Activated T-cell treated with anti-CD3 and anti-CD28 coated beads, Interleukin-2, amount 50 U/mL, for 72 hours (primary cell): ENCODE results near the gene NAP1L4. TPM values are rescaled to one million over a fixed set of nuclear protein-coding genes. Genes with fewer than 3 reads are reported as not detected.
"Not testable (repeated sequence)": the region's sequence is repeated elsewhere in the genome, so short reads cannot be mapped to it uniquely, and the experiment has no call there.

Experiments used
- ATAC-seq, 2 donors: fragments of 150-1000 bp; cut with Tn5 transposase; replicated peaks in 1 of 2; 2 replicates each; pipeline ENCODE4 v1.10.0; 2021; ENCODE audit warnings: moderate library complexity in 2 of 2, mild to moderate bottlenecking in 1 of 2
- DNase-seq, 2 donors: peaks; one replicate each; pipeline ENCODE4 v3.0.0; 2021 to 2022; ENCODE audit warnings: mixed read lengths in 1 of 2
- H3K27ac Mint-ChIP-seq: one replicate; pipeline ENCODE4 v1.8.0; 2022; ENCODE audit warnings: mild to moderate bottlenecking, moderate library complexity, mixed read lengths
- H3K27me3 Mint-ChIP-seq: one replicate; pipeline ENCODE4 v1.8.0; 2022; ENCODE audit warnings: low read depth, mixed read lengths
- H3K36me3 Mint-ChIP-seq, 2 donors: one replicate each; pipeline ENCODE4 v1.8.0; 2022; ENCODE audit warnings: mixed read lengths in 2 of 2, mild to moderate bottlenecking in 1 of 2; ENCODE audit not compliant: insufficient read depth in 2 of 2
- H3K4me1 Mint-ChIP-seq: one replicate; pipeline ENCODE4 v1.8.0; 2022; ENCODE audit warnings: low read depth, mixed read lengths
- H3K4me3 Mint-ChIP-seq, 2 donors: one replicate each; pipeline ENCODE4 v1.8.0; 2022; ENCODE audit warnings: mild to moderate bottlenecking in 2 of 2, mixed read lengths in 2 of 2, moderate library complexity in 2 of 2
- H3K9me3 Mint-ChIP-seq, 2 donors: one replicate each; pipeline ENCODE4 v1.8.0; 2022; ENCODE audit warnings: mixed read lengths in 2 of 2
- total RNA-seq, 2 donors: library from RNA; stranded (reverse); gene quantifications; one replicate each; pipeline ENCODE4 v1.2.3, GENCODE V29; 2022

NAP1L4 gene
- total RNA-seq, 2 donors from 2014 or later: 421 to 504 TPM

DNA sequence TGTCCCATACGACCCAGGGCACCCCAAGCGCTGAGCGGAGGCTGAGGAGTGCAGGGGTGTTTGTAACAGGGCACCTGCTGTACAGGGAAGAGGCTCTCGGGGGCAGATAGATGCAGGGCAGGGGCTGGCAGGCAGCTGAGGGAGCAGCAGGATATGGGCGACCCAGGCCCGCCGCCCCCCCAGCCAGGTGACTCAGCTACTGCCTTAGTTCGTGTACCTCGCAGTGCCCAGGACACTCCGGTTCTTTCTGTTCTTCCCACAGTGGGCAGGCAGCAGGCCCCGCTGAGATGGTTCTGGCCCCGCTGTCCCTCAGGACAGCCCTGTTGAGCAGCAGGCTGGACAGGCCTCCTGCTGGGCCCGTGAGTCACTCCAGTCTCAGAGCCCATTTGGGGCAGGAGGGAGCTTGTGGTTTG, 79.1 kb downstream of the NAP1L4 start:
- H3K4me3 Mint-ChIP-seq: no peak overlapping the region

GRCh38 chr11:2912498-2912897, 79.6 kb downstream of the NAP1L4 start:
- H3K27ac Mint-ChIP-seq: no peak overlapping the region
- no peaks in the 10 kb centered on the region for H3K36me3 Mint-ChIP-seq
- ATAC-seq (peak; percentile 56), DNase-seq (no peak)
- no peaks in the 10 kb centered on the region for H3K9me3 Mint-ChIP-seq
- H3K4me1 Mint-ChIP-seq: peaks cover 6% of the 10 kb centered on the region
- H3K4me3 Mint-ChIP-seq: no peak overlapping the region
- no peaks in the 10 kb centered on the region for H3K27me3 Mint-ChIP-seq

More for the DNA sequence above, 79.1 kb downstream of the NAP1L4 start:
- Mint-ChIP-seq H3K36me3 (no peaks in the 10 kb centered on the region), H3K27ac (no peak overlapping the region), H3K9me3 (no peaks in the 10 kb centered on the region), H3K4me1 (peaks cover 6% of the 10 kb centered on the region), H3K27me3 (no peaks in the 10 kb centered on the region)
- ATAC-seq: peak; percentile 7 to 16
- DNase-seq: no peak

- Mint-ChIP-seq H3K36me3 (no peaks in the 10 kb centered on the region), H3K4me1 (peaks cover 6% of the 10 kb centered on the region), H3K4me3 (no peak overlapping the region), H3K9me3 (no peaks in the 10 kb centered on the region), H3K27me3 (no peaks in the 10 kb centered on the region), H3K27ac (no peak overlapping the region)
- ATAC-seq: no peak
- no peak for DNase-seq
Measured at GRCh38 chr11:2911785-2912391, 80.2 kb downstream of the NAP1L4 start.

- H3K9me3 Mint-ChIP-seq: no peaks in the 10 kb centered on the region
- ATAC-seq (no peak), DNase-seq (no peak)
- H3K4me1 Mint-ChIP-seq: peaks cover 6% of the 10 kb centered on the region
- H3K36me3 Mint-ChIP-seq: no peaks in the 10 kb centered on the region
- H3K27me3 Mint-ChIP-seq: no peaks in the 10 kb centered on the region
- no peak overlapping the region for H3K27ac Mint-ChIP-seq
- H3K4me3 Mint-ChIP-seq: no peak overlapping the region
Measured at GRCh38 chr11:2911088-2911784, 80.9 kb downstream of the NAP1L4 start.

GRCh38 chr11:2910401-2910955, 81.7 kb downstream of the NAP1L4 start:
- Mint-ChIP-seq H3K9me3 (no peaks in the 10 kb centered on the region), H3K27me3 (no peaks in the 10 kb centered on the region), H3K27ac (no peak overlapping the region), H3K36me3 (peaks cover 3 to 4% of the 10 kb centered on the region in 2 donors), H3K4me3 (no peak overlapping the region), H3K4me1 (peaks cover 6% of the 10 kb centered on the region)
- no peak for DNase-seq
- no peak for ATAC-seq

- DNase-seq (no peak), ATAC-seq (no peak)
- H3K4me3 Mint-ChIP-seq: no peak overlapping the region
- peaks cover 6% of the 10 kb centered on the region for H3K4me1 Mint-ChIP-seq
- peaks cover 7 to 8% of the 10 kb centered on the region in 2 donors for H3K36me3 Mint-ChIP-seq
- H3K27ac Mint-ChIP-seq: no peak overlapping the region
- H3K9me3 Mint-ChIP-seq: no peaks in the 10 kb centered on the region
- H3K27me3 Mint-ChIP-seq: no peaks in the 10 kb centered on the region
Measured at GRCh38 chr11:2909133-2909902, 82.8 kb downstream of the NAP1L4 start.

DNA sequence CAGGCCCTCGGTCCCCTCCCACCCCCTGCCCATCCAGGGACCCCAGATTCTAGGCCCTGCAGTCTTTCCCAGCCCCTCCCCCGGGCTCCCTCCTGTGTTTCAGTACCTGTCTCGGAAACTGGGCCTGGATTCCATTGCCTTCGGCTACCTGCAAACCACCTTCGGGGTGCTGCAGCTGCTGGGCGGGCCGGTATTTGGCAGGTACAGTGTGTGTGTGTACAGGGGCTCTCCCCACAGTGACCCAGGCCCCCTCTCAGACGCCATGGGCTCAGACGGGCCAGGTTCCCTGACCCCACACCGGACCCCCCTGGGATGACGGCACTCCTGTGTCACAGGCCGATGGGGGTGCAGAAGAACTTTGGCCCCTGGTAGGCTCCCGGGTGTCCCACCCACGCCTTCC, 84.0 kb downstream of the NAP1L4 start:
- ATAC-seq (no peak), DNase-seq (no peak)
- H3K4me3 Mint-ChIP-seq: no peak overlapping the region
- no peaks in the 10 kb centered on the region for H3K9me3 Mint-ChIP-seq
- peaks cover 6% of the 10 kb centered on the region for H3K4me1 Mint-ChIP-seq
- H3K27ac Mint-ChIP-seq: no peak overlapping the region
- H3K27me3 Mint-ChIP-seq: no peaks in the 10 kb centered on the region
- H3K36me3 Mint-ChIP-seq: peaks cover 7 to 8% of the 10 kb centered on the region in 2 donors

- not testable (repeated sequence) for H3K36me3 Mint-ChIP-seq, H3K27me3 Mint-ChIP-seq, H3K4me3 Mint-ChIP-seq, DNase-seq, ATAC-seq, H3K9me3 Mint-ChIP-seq, H3K27ac Mint-ChIP-seq
- H3K4me1 Mint-ChIP-seq: peaks cover 17% of the 10 kb centered on the region
Measured at GRCh38 chr11:2905299-2905698, 86.8 kb downstream of the NAP1L4 start.

DNA sequence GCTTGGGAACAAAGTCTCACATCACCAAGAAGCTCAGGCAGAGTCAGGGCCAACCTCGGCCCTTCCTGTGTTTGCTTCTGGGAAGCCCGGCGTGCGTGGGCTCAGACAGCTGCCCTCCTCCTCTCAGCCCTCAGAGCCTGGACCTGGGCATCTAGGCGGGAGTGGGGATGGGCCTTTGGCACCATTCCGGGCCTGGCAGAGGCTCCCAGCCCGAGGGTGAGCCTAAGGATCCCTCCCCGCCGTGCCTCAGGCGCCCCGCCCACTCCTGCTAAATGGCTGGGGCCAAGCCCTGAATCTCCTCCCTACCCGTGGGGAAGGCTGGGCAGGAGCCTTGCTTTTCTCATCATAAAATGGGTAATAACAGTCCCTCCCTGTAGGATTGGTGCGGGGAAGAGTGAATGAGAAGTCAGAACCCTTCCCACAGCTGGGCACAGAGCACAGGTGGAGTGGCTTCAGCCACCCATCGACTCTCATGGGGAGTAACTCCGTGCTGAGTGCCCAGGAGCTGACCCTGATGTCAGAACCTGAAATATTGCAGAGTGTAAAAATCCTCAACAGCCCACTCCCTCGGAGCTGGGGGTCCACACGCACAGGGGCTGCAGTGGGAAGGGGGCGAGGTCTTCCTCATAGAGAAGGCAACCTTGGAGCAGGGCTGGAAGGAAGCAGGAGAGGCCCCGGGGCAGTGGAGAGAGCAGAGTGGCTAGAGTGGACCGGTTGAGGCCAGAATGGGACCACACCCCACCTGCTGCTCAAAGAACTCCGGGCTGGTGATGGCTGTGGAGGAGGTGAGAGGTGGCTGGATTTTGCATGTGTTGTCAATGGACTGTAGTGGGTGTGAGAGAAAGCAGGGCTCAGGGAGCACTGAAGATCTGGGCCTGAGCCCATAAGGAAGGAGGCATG, 87.7 kb downstream of the NAP1L4 start:
- Mint-ChIP-seq H3K4me3 (peak overlapping the region in 1 of 2 donors; percentile 60), H3K36me3 (peaks cover 7 to 8% of the 10 kb centered on the region in 2 donors), H3K9me3 (no peaks in the 10 kb centered on the region), H3K27me3 (no peaks in the 10 kb centered on the region), H3K4me1 (peaks cover 23% of the 10 kb centered on the region), H3K27ac (peak overlapping the region; percentile 74)
- ATAC-seq (no peak), DNase-seq (no peak)

DNA sequence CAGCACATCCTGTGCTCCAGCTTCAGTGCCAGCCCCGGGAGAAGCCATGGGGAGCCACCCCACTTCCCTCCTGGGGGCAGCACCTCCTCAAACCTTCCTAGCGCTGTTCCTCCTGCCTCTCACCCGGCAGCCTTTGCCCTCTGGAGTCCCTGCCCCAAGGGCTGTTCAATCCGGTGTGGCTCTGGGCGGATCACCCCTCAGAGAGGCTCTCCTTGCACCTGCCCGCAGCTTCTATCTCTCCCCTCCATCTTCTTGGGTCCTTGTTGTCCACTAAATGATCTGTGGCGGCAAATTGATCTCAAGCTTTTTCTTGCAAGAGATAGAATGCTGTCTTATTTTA, 88.5 kb downstream of the NAP1L4 start:
- H3K9me3 Mint-ChIP-seq: no peaks in the 10 kb centered on the region
- peak overlapping the region; percentile 74 for H3K27ac Mint-ChIP-seq
- DNase-seq (no peak), ATAC-seq (no peak)
- peak overlapping the region; percentile 60 to 77 for H3K4me3 Mint-ChIP-seq
- H3K27me3 Mint-ChIP-seq: no peaks in the 10 kb centered on the region
- H3K36me3 Mint-ChIP-seq: peaks cover 7 to 8% of the 10 kb centered on the region in 2 donors
- H3K4me1 Mint-ChIP-seq: peaks cover 31% of the 10 kb centered on the region

DNA sequence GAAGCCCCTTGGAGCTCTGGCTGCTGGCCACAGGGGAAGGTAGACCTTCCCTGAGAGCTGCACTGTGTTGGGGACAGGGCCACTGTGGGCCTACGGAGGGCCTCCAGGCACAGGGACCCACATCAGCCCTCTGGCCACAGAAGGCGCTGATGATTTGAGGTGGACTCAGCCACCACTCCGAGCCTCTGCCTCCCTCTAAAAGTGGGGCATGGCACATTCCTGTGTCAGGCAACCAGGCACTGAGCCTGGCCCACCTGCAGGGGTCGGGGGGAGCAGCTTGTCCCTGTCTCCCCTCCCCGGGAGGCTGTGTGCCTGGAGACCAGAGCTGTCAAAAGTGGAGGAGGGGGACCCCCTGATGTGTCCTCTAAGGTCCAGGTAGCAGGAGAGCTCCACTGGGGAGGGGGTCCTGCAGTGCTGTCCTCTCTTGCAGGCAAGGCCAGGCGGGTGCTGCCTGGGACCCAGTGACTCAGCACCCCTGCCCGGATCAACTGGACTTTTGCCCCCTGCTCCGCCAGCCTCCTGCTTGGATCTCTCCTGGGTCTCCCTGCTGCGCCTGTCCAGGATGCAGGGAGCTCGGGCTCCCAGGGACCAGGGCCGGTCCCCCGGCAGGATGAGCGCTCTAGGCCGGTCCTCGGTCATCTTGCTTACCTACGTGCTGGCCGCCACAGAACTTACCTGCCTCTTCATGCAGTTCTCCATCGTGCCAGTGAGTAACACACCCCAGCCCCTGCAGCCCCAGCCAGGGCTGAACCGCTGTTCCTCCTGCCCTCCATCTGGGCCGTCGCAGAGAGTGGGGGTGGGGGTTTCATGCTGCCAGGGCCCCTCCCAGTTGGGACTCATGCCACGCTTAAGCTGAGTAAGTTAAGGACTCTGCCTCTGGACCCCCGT, 89.1 kb downstream of the NAP1L4 start:
- Mint-ChIP-seq H3K4me3 (peak overlapping the region; percentile 63 to 77), H3K27me3 (no peaks in the 10 kb centered on the region), H3K9me3 (no peaks in the 10 kb centered on the region), H3K4me1 (peaks cover 37% of the 10 kb centered on the region), H3K27ac (no peak overlapping the region), H3K36me3 (peaks cover 7 to 8% of the 10 kb centered on the region in 2 donors)
- DNase-seq (no peak), ATAC-seq (no peak)
